ENCODE measurements around the gene TPSB2.

TPSB2 gene

GRCh38 chr16:1206786-1207185 is 23.2 kb downstream of the TPSB2 start:
- no peaks in the 10 kb centered on the region for H3K9me3 ChIP-seq (ENCODE audit: control insufficient read depth, insufficient read depth, low read length)
- no peak overlapping the region for H3K4me3 ChIP-seq (ENCODE audit: low read length)
- no peaks in the 10 kb centered on the region for H3K4me1 ChIP-seq (ENCODE audit: control insufficient read depth, low read length)
- H3K27me3 ChIP-seq (ENCODE audit: control insufficient read depth, low read length), result no peaks in the 10 kb centered on the region
- no peaks in the 10 kb centered on the region for H3K9me2 ChIP-seq (replicated peaks; ENCODE audit: control insufficient read depth, low read length)
- H3K36me3 ChIP-seq (ENCODE audit: control insufficient read depth, low read length), result no peaks in the 10 kb centered on the region
- TF ChIP-seq CTCF (IDR thresholded peaks at IDR 0.05; ENCODE audit: low read depth, low read length, poor library complexity, severe bottlenecking) (no peak), EZH2phosphoT487 (IDR thresholded peaks at IDR 0.05; ENCODE audit: borderline replicate concordance, low read length) (no peak)
- no peaks in the 10 kb centered on the region for H3F3A ChIP-seq (ENCODE audit: control insufficient read depth, insufficient read depth)
- no peaks in the 10 kb centered on the region for H3K79me2 ChIP-seq (ENCODE audit: control insufficient read depth, low read length)
- H3K27ac ChIP-seq (ENCODE audit: low read depth, low read length), result no peak overlapping the region
- H3K4me2 ChIP-seq (ENCODE audit: low read length), result no peak overlapping the region
- no peaks in the 10 kb centered on the region for H4K20me1 ChIP-seq (ENCODE audit: control insufficient read depth, insufficient read depth, low read depth, low read length)

- H3K4me3 ChIP-seq (ENCODE audit: low read length), result no peak overlapping the region
- no peaks in the 10 kb centered on the region for H3K9me2 ChIP-seq (replicated peaks; ENCODE audit: control insufficient read depth, low read length)
- H3K27ac ChIP-seq (ENCODE audit: low read depth, low read length), result no peak overlapping the region
- no peaks in the 10 kb centered on the region for H3K27me3 ChIP-seq (ENCODE audit: control insufficient read depth, low read length)
- no peaks in the 10 kb centered on the region for H3K36me3 ChIP-seq (ENCODE audit: control insufficient read depth, low read length)
- no peaks in the 10 kb centered on the region for H3K4me1 ChIP-seq (ENCODE audit: control insufficient read depth, low read length)
- H3K79me2 ChIP-seq (ENCODE audit: control insufficient read depth, low read length), result no peaks in the 10 kb centered on the region
- H3K9me3 ChIP-seq (ENCODE audit: control insufficient read depth, insufficient read depth, low read length), result no peaks in the 10 kb centered on the region
- no peaks in the 10 kb centered on the region for H4K20me1 ChIP-seq (ENCODE audit: control insufficient read depth, insufficient read depth, low read depth, low read length)
- H3K4me2 ChIP-seq (ENCODE audit: low read length), result no peak overlapping the region
- H3F3A ChIP-seq (ENCODE audit: control insufficient read depth, insufficient read depth), result no peaks in the 10 kb centered on the region
- no peak for TF ChIP-seq CTCF (IDR thresholded peaks at IDR 0.05; ENCODE audit: low read depth, low read length, poor library complexity, severe bottlenecking)
- no peak for TF ChIP-seq EZH2phosphoT487 (IDR thresholded peaks at IDR 0.05; ENCODE audit: borderline replicate concordance, low read length)
These were observed 23.7 kb downstream of the TPSB2 start for GRCh38 chr16:1206326-1206725.

- H4K20me1 ChIP-seq (ENCODE audit: control insufficient read depth, insufficient read depth, low read depth, low read length), result no peaks in the 10 kb centered on the region
- H3K27me3 ChIP-seq (ENCODE audit: control insufficient read depth, low read length), result no peaks in the 10 kb centered on the region
- no peaks in the 10 kb centered on the region for H3K9me2 ChIP-seq (replicated peaks; ENCODE audit: control insufficient read depth, low read length)
- no peaks in the 10 kb centered on the region for H3K79me2 ChIP-seq (ENCODE audit: control insufficient read depth, low read length)
- H3K4me3 ChIP-seq (ENCODE audit: low read length), result no peak overlapping the region
- H3K4me2 ChIP-seq (ENCODE audit: low read length), result no peak overlapping the region
- no peak for TF ChIP-seq CTCF (IDR thresholded peaks at IDR 0.05; ENCODE audit: low read depth, low read length, poor library complexity, severe bottlenecking)
- TF ChIP-seq EZH2phosphoT487 (IDR thresholded peaks at IDR 0.05; ENCODE audit: borderline replicate concordance, low read length), result no peak
- no peaks in the 10 kb centered on the region for H3K36me3 ChIP-seq (ENCODE audit: control insufficient read depth, low read length)
- H3F3A ChIP-seq (ENCODE audit: control insufficient read depth, insufficient read depth), result no peaks in the 10 kb centered on the region
- no peaks in the 10 kb centered on the region for H3K9me3 ChIP-seq (ENCODE audit: control insufficient read depth, insufficient read depth, low read length)
- H3K27ac ChIP-seq (ENCODE audit: low read depth, low read length), result no peak overlapping the region
- H3K4me1 ChIP-seq (ENCODE audit: control insufficient read depth, low read length), result no peaks in the 10 kb centered on the region
These were observed 25.1 kb downstream of the TPSB2 start for GRCh38 chr16:1204933-1205332.

GRCh38 chr16:1202274-1202673 is 27.7 kb downstream of the TPSB2 start:
- Histone ChIP-seq H3K27me3 (ENCODE audit: control insufficient read depth, low read length) (no peaks in the 10 kb centered on the region), H4K20me1 (ENCODE audit: control insufficient read depth, insufficient read depth, low read depth, low read length) (no peaks in the 10 kb centered on the region)

More at GRCh38 chr16:1202274-1202673, 27.7 kb downstream of the TPSB2 start:
- Histone ChIP-seq H3K4me2 (ENCODE audit: low read length) (no peak overlapping the region), H3K4me3 (ENCODE audit: low read length) (no peak overlapping the region), H3K27ac (ENCODE audit: low read depth, low read length) (no peak overlapping the region), H3K79me2 (ENCODE audit: control insufficient read depth, low read length) (no peaks in the 10 kb centered on the region), H3K4me1 (ENCODE audit: control insufficient read depth, low read length) (no peaks in the 10 kb centered on the region), H3F3A (ENCODE audit: control insufficient read depth, insufficient read depth) (no peaks in the 10 kb centered on the region), H3K36me3 (ENCODE audit: control insufficient read depth, low read length) (no peaks in the 10 kb centered on the region), H3K9me3 (ENCODE audit: control insufficient read depth, insufficient read depth, low read length) (no peaks in the 10 kb centered on the region), H3K9me2 (replicated peaks; ENCODE audit: control insufficient read depth, low read length) (no peaks in the 10 kb centered on the region)
- TF ChIP-seq CTCF (IDR thresholded peaks at IDR 0.05; ENCODE audit: low read depth, low read length, poor library complexity, severe bottlenecking) (no peak), EZH2phosphoT487 (IDR thresholded peaks at IDR 0.05; ENCODE audit: borderline replicate concordance, low read length) (no peak)

Measured in DOHH2 (cell line).